ENCODE data around the gene GPR152.
"Not testable (repeated sequence)": the region's sequence is repeated elsewhere in the genome, so short reads cannot be mapped to it uniquely, and the experiment has no call there.

The GPR152 gene

GRCh38 chr11:67409261-67409666 is 43.3 kb downstream of the GPR152 start:
- no peak for DNase-seq (ENCODE audit: low read depth)

DNA sequence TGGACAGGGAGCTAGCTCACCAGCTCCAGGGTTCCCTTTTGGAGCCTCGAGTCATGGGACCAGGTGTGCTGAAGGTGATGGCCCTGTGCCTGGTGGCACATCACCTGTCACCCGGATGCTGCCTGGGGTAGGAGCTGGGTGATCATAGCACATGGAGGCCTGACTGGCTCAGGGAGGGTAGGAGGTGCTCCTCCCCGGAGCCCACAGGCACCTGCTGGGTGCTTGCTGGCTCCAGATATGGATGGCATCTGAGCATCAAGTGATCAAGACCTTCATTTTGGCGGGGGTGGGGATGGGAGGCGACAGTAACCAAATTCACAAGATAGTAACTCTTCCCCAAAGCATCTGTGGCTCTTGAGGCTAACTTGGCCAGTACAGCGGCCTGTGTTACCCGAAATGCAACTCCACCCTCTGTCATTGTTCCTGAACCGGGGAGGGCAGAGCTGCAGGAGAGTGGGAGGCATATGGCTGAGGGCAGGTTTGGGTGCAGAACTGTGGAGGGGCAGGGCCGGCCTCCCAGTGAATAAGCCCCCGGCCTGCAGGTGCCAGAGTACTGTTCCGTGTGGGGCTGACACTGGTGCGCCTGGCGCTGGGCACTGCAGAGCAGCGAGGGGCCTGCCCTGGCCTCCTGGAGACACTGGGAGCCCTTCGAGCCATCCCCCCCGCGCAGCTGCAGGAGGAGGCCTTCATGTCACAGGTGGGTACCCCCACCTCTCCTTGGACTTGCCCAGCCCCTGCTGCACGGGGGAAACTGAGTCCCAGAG is 43.9 kb downstream of the GPR152 start:
- no peak for DNase-seq (ENCODE audit: low read depth)

GRCh38 chr11:67407688-67408163 is 44.8 kb downstream of the GPR152 start:
- no peak for DNase-seq (ENCODE audit: low read depth)

DNA sequence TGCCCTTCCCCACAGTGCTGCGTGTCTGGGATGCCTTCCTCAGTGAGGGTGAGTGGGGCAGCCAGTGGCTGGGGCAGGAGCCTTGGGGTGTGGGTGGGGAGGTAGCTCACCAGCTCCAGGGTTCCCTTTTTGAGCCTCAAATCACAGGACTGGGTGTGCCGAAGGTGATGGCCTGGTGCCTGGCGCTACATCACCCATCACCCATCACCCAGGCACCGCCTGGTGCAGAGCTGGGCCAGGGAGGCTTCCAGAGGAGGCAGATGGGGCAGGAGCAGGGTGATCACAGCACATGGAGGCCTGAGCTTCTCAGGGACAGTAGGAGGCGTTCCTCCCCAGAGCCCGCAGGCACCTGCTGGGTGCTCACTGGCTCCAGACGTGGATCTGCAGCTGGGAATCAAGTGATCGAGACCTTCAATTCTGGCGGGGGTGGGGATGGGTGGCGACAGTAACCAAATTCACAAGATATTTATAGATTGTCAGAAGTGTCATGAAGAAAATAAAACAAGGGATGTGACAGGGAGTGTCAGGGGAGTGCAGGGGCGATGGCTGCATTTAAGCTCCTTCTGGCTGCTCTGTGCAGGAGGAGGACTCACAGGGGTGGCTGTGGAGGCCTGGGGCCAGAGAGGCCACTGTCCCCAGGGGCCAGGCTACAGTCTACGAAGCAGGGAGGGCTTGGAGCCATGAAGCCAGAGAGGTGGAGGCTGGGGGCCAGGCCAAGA is 45.4 kb downstream of the GPR152 start:
- DNase-seq (ENCODE audit: low read depth) = no peak

- DNase-seq (ENCODE audit: low read depth) = no peak
Observed at GRCh38 chr11:67406420-67406968, 46.0 kb downstream of the GPR152 start.

DNA sequence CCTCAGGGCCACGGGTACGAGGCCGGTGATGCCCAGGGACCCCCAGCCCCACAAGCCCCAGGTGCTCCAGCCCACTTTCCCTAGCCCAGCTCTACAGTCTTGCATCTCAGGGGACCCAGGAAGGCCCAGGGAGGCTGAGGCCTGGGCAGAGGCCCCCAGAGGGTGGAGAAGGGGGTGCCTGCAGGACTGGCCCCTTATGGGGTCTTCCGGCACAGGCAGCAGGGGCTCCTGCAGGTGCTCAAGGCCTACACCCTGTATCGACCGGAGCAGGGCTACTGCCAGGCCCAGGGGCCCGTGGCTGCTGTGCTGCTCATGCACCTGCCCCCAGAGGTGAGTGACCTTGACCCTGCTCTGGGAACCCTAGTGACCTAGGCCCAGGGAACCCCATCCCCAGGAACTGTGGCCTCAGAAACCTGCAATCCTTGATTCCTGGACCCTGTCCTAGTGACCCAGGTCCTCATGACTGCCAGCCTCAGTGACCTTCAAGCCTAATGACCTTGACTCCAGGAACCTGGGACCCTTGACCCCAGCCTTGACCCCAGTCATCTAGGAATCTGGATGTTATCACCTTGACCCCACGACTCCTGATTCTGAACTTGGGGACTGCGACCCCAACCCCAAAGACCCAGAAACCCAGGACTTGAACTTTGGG is 46.7 kb downstream of the GPR152 start:
- no peak for DNase-seq (ENCODE audit: low read depth)

- DNase-seq (ENCODE audit: low read depth) = no peak
Observed at GRCh38 chr11:67405196-67405567, 47.3 kb downstream of the GPR152 start.

DNA sequence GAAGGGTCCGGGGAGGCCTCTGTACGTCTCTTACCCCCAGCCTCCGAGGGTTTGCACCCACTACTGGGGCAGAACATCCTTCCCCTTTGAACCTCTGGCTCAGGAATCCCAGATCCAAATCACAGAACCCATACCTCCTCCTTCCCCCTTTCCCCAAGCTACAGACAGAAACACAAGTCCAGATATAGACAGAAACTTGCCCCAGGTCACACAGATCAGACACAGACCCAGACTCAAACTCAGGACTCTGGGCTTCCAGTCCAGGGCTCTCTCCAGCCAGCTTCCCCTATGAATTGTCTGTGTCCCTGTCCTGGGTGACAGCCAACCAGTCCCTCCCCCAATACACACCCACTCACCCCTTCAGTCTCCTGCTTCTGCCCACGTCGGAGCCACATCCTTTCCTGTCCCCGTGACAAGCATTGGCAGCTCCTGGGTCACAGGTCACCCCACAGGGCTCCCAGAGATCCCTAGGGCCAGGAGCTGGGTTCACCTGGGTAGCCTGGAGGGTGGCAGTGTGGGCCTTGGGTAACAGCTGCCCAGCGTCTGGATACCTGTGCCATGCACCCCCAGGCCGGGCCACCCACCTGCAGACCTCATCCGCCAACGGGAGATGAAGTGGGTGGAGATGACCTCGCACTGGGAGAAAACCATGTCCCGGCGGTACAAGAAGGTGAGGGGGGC is 47.9 kb downstream of the GPR152 start:
- DNase-seq (ENCODE audit: low read depth) = no peak

GRCh38 chr11:67403085-67403484 is 49.4 kb downstream of the GPR152 start:
- not testable (repeated sequence) for DNase-seq (ENCODE audit: low read depth)

- DNase-seq (ENCODE audit: low read depth) = not testable (repeated sequence)
Observed at GRCh38 chr11:67402192-67402839, 50.2 kb downstream of the GPR152 start.

DNA sequence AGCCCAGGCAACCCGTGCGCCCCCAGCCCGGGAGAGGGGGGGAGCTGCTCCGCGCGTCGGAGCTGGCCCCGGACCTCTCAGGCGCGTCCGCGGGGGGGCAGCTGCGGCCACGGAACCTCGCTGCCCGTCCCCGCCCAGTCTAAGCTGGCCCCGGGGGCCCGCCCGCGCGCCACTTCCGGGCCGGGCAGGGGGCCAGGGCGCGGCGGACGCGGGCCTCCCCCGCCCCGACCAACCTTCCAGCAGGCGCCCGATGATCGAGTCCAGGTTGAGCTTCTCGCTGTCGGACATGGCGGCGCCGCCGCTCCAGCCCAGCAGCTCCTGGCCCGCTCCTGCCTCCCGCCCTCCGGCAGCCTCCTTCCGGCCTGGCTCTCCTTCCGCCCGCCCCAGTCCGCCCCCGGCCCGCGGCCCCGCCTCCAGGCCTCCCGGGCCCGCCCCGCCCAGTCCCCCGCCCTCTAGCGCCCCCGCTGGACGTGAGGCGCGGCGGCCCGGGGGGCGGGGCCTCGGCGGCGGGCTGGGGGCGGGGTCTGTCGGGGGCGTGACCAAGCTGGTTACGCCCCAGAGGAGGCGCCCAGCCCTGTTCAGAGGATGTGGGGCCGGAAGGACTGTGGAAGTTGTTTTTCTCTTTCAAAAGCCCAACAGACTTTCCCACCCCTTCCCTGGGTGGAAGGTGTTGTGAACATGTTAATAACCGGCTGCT is 50.9 kb downstream of the GPR152 start, which contains the start of gene PPP1CA:
PPP1CA (minus strand) TSS at position 364 of the 697 bp plus-strand sequence; CDS start at position 288, 76 bp downstream.
- DNase-seq (ENCODE audit: low read depth) = peak; percentile 72

Data from fibroblast of the conjunctiva (primary cell).